IMR-90 (cell line): ENCODE measurements around the gene ADGRD1. TPM values are rescaled to one million over a fixed set of nuclear protein-coding genes. Genes with fewer than 3 reads are reported as not detected.

Experiments used
- ATAC-seq: fragments of 200-7000 bp; cut with Tn5 transposase; 2 replicates; pipeline ENCODE4 v1.9.1; 2020; ENCODE audit warnings: low read depth, mild to moderate bottlenecking, moderate library complexity
- BruUV-seq: library from RNA; stranded (reverse); fragments of 400-500 nt; replicated peaks from 2 replicates; lab custom pipeline; 2021; lab: Mats Ljungman, UMichigan
- CTCF ChIA-PET: fragments of 300-600 bp; formaldehyde crosslinking; extraction: SDS; loops from one replicate; lab custom pipeline; 2021; ENCODE audit warnings: antibody characterized with exemption; lab: Yijun Ruan, JAX
- POLR2A ChIA-PET: fragments of 300-600 bp; sonication (Branson Sonifier 250); formaldehyde crosslinking; loops from one replicate; lab custom pipeline; 2022; ENCODE audit warnings: antibody characterized with exemption; ENCODE audit not compliant: unreplicated experiment; lab: Charles Lee
- DNase-seq: peaks from one replicate; pipeline ENCODE4 v3.0.0; 2013
- H2AFZ ChIP-seq: replicated peaks from 2 replicates; pipeline ENCODE3; 2013; ENCODE audit warnings: low read length, mild to moderate bottlenecking; ENCODE audit not compliant: poor library complexity
- H2AK5ac ChIP-seq: 2 replicates; pipeline ENCODE4 v1.6.1; 2013; ENCODE audit warnings: low read depth, low read length, inconsistent platforms
- H2AK9ac ChIP-seq: replicated peaks from 2 replicates; pipeline ENCODE3; 2013; ENCODE audit warnings: mild to moderate bottlenecking, low read depth, low read length, moderate library complexity; ENCODE audit not compliant: poor library complexity
- H2BK120ac ChIP-seq: 2 replicates; pipeline ENCODE4 v1.6.1; 2013; ENCODE audit warnings: low read depth, low read length, inconsistent platforms
- H2BK15ac ChIP-seq: 3 replicates; pipeline ENCODE4 v1.6.1; 2013; ENCODE audit warnings: low read depth, low read length, inconsistent platforms
- H2BK20ac ChIP-seq: 2 replicates; pipeline ENCODE4 v1.6.1; 2013; ENCODE audit warnings: low read depth, mild to moderate bottlenecking, inconsistent platforms, low read length, moderate library complexity
- H2BK5ac ChIP-seq: 2 replicates; pipeline ENCODE4 v1.6.1; 2013; ENCODE audit warnings: mild to moderate bottlenecking, low read depth, low read length, inconsistent platforms; ENCODE audit not compliant: poor library complexity, severe bottlenecking
- H3K14ac ChIP-seq: replicated peaks from 2 replicates; pipeline ENCODE4 v1.6.1; 2013; ENCODE audit warnings: low read depth, low read length, inconsistent platforms
- H3K18ac ChIP-seq: 2 replicates; pipeline ENCODE4 v1.6.1; 2013; ENCODE audit warnings: low read depth, low read length, control low read depth
- H3K23ac ChIP-seq: 2 replicates; pipeline ENCODE4 v1.6.1; 2013; ENCODE audit warnings: low read depth, low read length, inconsistent platforms
- H3K27ac ChIP-seq: 2 replicates; pipeline ENCODE4 v1.5.1; 2013; ENCODE audit warnings: mild to moderate bottlenecking, control low read depth, low read length; ENCODE audit not compliant: insufficient read depth
- H3K27me3 ChIP-seq: 2 replicates; pipeline ENCODE4 v1.6.1; 2013; ENCODE audit warnings: low read length; ENCODE audit not compliant: control insufficient read depth, insufficient read depth
- H3K36me3 ChIP-seq: 2 replicates; pipeline ENCODE4 v1.6.1; 2013; ENCODE audit warnings: low read length, mixed read lengths; ENCODE audit not compliant: control insufficient read depth, insufficient read depth
- H3K4ac ChIP-seq: 2 replicates; pipeline ENCODE4 v1.6.1; 2013; ENCODE audit warnings: low read depth, low read length, inconsistent platforms
- H3K4me1 ChIP-seq: 2 replicates; pipeline ENCODE4 v1.6.1; 2013; ENCODE audit warnings: low read length, mixed read lengths; ENCODE audit not compliant: control insufficient read depth, insufficient read depth
- H3K4me2 ChIP-seq: 2 replicates; pipeline ENCODE4 v1.6.1; 2013; ENCODE audit warnings: low read depth, mild to moderate bottlenecking, control low read depth, low read length, moderate library complexity
- H3K4me3 ChIP-seq: 2 replicates; pipeline ENCODE4 v1.5.1; 2013; ENCODE audit warnings: low read depth, mild to moderate bottlenecking, control low read depth, low read length, moderate library complexity; ENCODE audit not compliant: insufficient read depth
- H3K56ac ChIP-seq: 2 replicates; pipeline ENCODE4 v1.6.1; 2013; ENCODE audit warnings: low read length, inconsistent platforms; ENCODE audit not compliant: insufficient read depth; ENCODE audit errors: extremely low read depth
- H3K79me1 ChIP-seq, 2 experiments: 2 replicates each; pipeline ENCODE4 v1.6.1; 2013; ENCODE audit warnings: low read length in 2 of 2, inconsistent platforms in 1 of 2, low read depth in 1 of 2
- H3K9ac ChIP-seq: 2 replicates; pipeline ENCODE4 v1.6.1; 2013; ENCODE audit warnings: low read depth, low read length, control low read depth
- H3K9me1 ChIP-seq: 2 replicates; pipeline ENCODE4 v1.6.1; 2013; ENCODE audit warnings: low read length, inconsistent platforms; ENCODE audit not compliant: insufficient read depth
- H3K9me3 ChIP-seq: 2 replicates; pipeline ENCODE4 v1.6.1; 2013; ENCODE audit warnings: low read length; ENCODE audit not compliant: control insufficient read depth, insufficient read depth
- H4K20me1 ChIP-seq: 2 replicates; pipeline ENCODE4 v1.6.1; 2013; ENCODE audit warnings: low read length, inconsistent platforms; ENCODE audit not compliant: insufficient read depth
- H4K5ac ChIP-seq: 2 replicates; pipeline ENCODE4 v1.6.1; 2013; ENCODE audit warnings: mild to moderate bottlenecking, low read depth, low read length, control low read depth
- H4K8ac ChIP-seq, 2 experiments: 2 replicates each; pipeline ENCODE4 v1.6.1; 2013; ENCODE audit warnings: low read depth in 2 of 2, low read length in 2 of 2, control low read depth in 1 of 2, inconsistent platforms in 1 of 2
- H4K91ac ChIP-seq: 2 replicates; pipeline ENCODE4 v1.6.1; 2013; ENCODE audit warnings: low read depth, low read length, inconsistent platforms; ENCODE audit not compliant: insufficient read depth
- CHD1 ChIP-seq: IDR thresholded peaks from 2 replicates; pipeline ENCODE4 v1.6.1; 2012; ENCODE audit warnings: low read depth, low read length, improper control_type of control experiment
- RCOR1 ChIP-seq: IDR thresholded peaks from 2 replicates; pipeline ENCODE4 v1.6.1; 2012; ENCODE audit warnings: mild to moderate bottlenecking, low read length, improper control_type of control experiment; ENCODE audit not compliant: insufficient replicate concordance
- RFX5 ChIP-seq: IDR thresholded peaks from 2 replicates; pipeline ENCODE4 v1.8.0; 2012; ENCODE audit warnings: low read depth, mild to moderate bottlenecking, low read length, moderate library complexity
- WGBS, 2 experiments: methylation state at CpG; one replicate each; pipeline versions ENCODE4 v1.1.5 to v1.1.7; 2013; ENCODE audit warnings: missing lambda C conversion rate in 2 of 2; ENCODE audit not compliant: insufficient read length in 1 of 2; ENCODE audit errors: extremely low coverage in 2 of 2; 5-methylcytosine and 5-hydroxymethylcytosine counted together
- dilution Hi-C: fragments of 300-500 bp; cut with HindIII; formaldehyde crosslinking; loops from one replicate; pipeline ENCODE4 v1.14.3; 2018; ENCODE audit warnings: low sequenced_read_pairs; ENCODE audit not compliant: unreplicated experiment
- in situ Hi-C: fragments of 300-500 bp; cut with MboI; formaldehyde crosslinking; loops from 3 replicates; pipeline ENCODE4 v1.14.3; 2019; ENCODE audit warnings: low sequenced_read_pairs, inconsistent platforms, mixed read lengths
- intact Hi-C: fragments of 100-400 bp; cut with micrococcal nuclease; formaldehyde crosslinking; loops from 2 replicates; pipeline ENCODE4 v1.10.0; 2022
- polyA plus RNA-seq, 3 experiments: library from polyadenylated mRNA; depleted of rRNA; stranded (reverse); fragments of >200 nt; gene quantifications; 2 replicates each; pipeline ENCODE4 v1.2.3, GENCODE V29; 2012; ENCODE audit warnings: low replicate concordance in 1 of 3
- total RNA-seq: library from RNA; depleted of rRNA; stranded (reverse); fragments of >200 nt; gene quantifications from 2 replicates; pipeline ENCODE4 v1.2.3, GENCODE V29; 2012
- TF ChIP-seq, protein P1 (sequence below): fragments of 150-350 bp; IDR thresholded peaks from 2 replicates; pipeline ENCODE4 v1.6.1; 2016; ENCODE audit warnings: low read depth, mild to moderate bottlenecking, low read length, moderate library complexity, borderline replicate concordance

ADGRD1 gene
- total and polyA plus RNA-seq, 2 of the 4 experiments (the other 2 are of a cell fraction) = not detected

DNA sequence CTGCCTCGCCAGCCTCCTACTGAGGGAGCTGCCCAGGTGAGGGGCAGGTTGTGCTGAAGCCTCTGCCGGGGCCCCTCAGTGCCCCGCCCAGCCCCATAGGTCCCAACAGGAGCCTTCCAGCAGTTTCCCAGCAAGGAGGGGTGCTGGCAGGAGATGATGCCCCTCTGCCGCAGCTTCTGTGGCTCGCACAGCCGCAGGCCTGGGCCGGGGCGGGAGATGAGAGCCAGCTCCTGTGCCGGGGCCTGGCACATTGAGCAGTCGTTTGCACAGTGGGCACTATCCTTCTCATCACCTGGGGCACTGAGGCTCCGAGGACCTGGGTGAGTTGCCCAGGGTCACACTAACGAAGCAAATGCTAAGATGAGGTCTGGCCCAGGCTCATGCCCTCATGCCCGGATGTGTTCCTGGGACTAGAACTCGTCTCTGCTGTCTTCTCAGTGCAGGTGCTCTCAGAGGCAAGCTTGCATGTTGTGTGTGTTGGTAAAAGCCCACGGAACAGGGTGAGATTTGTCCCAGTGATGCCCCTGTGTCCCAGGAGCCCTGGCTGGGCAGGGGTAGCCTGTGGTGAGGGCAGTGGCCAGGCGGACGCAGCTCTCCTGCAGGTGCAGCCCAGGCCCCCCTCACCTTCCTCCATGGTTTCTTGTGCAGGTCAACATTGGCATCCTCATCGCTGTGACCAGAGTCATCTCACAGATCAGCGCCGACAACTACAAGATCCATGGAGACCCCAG lies 177.5 kb downstream of the ADGRD1 start:
- H2AK9ac ChIP-seq = no peak overlapping the region
- no peak overlapping the region for H2AK5ac ChIP-seq
- H3K18ac ChIP-seq = no peak overlapping the region
- H2BK5ac ChIP-seq = no peak overlapping the region
- H2AFZ ChIP-seq = no peak overlapping the region
- no peaks in the 10 kb centered on the region for H3K27me3 ChIP-seq
- in situ Hi-C loops (no loop called here), intact Hi-C loops (no loop called here), dilution Hi-C loops (no loop called here)
- no peak overlapping the region for H4K5ac ChIP-seq
- H3K36me3 ChIP-seq = no peaks in the 10 kb centered on the region
- ATAC-seq (no peak), DNase-seq (no peak)
- no peaks in the 10 kb centered on the region for H3K79me1 ChIP-seq
- H3K4me2 ChIP-seq = no peak overlapping the region
- H3K27ac ChIP-seq = no peak overlapping the region
- no peaks in the 10 kb centered on the region for H3K9me1 ChIP-seq
- H2BK15ac ChIP-seq = no peak overlapping the region
- no TSS peak for BruUV-seq
- no peak overlapping the region for H4K8ac ChIP-seq
- CTCF ChIA-PET = no interaction called here
- H3K4me3 ChIP-seq = no peak overlapping the region
- H3K9ac ChIP-seq = no peak overlapping the region
- no peaks in the 10 kb centered on the region for H4K20me1 ChIP-seq
- no peak overlapping the region for H2BK120ac ChIP-seq
- no peak overlapping the region for H4K91ac ChIP-seq
- no peak overlapping the region for H3K4ac ChIP-seq
- H3K9me3 ChIP-seq = peaks cover 46% of the 10 kb centered on the region
- no peak overlapping the region for H3K56ac ChIP-seq
- H2BK20ac ChIP-seq = no peak overlapping the region
- no peak overlapping the region for H3K14ac ChIP-seq
- POLR2A ChIA-PET = no interaction called here
- no peak overlapping the region for H3K23ac ChIP-seq
- 64% methylated on average over 6 of the region's 20 CpGs; no CpG with 5 or more reads in 1 of the 2 experiments for WGBS, 2 experiments
- no peaks in the 10 kb centered on the region for H3K4me1 ChIP-seq
- no peak for TF ChIP-seq RCOR1
- TF ChIP-seq, protein P1, sequence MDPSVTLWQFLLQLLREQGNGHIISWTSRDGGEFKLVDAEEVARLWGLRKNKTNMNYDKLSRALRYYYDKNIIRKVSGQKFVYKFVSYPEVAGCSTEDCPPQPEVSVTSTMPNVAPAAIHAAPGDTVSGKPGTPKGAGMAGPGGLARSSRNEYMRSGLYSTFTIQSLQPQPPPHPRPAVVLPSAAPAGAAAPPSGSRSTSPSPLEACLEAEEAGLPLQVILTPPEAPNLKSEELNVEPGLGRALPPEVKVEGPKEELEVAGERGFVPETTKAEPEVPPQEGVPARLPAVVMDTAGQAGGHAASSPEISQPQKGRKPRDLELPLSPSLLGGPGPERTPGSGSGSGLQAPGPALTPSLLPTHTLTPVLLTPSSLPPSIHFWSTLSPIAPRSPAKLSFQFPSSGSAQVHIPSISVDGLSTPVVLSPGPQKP = no peak
- no peak for TF ChIP-seq CHD1
- no peak for TF ChIP-seq RFX5
